Measurements from ENCODE around the gene ETV5. TPM values are rescaled to one million over a fixed set of nuclear protein-coding genes. Genes with fewer than 3 reads are reported as not detected.

Gene ETV5
- polyA plus RNA-seq, 3 donors = 0.07 to 1.2 (median 0.88) TPM

DNA sequence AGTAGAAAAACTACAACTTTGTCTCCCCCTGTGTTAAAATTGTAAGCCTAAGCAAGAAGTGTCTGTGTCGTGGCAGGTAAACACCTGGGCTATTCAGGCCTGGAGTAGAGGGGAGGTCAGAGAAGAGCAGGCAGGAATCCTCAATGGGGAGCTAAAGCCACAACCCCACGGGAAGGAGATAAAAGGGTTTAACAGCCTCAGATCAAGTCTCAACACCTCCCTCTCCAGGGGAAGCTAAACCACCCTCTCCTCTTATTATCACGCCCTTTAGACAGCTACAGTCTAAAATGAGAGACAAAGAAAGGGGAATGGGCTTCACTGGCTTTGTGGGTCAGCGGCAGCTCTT, 11.6 kb downstream of the ETV5 start:
- TF ChIP-seq, protein P1, sequence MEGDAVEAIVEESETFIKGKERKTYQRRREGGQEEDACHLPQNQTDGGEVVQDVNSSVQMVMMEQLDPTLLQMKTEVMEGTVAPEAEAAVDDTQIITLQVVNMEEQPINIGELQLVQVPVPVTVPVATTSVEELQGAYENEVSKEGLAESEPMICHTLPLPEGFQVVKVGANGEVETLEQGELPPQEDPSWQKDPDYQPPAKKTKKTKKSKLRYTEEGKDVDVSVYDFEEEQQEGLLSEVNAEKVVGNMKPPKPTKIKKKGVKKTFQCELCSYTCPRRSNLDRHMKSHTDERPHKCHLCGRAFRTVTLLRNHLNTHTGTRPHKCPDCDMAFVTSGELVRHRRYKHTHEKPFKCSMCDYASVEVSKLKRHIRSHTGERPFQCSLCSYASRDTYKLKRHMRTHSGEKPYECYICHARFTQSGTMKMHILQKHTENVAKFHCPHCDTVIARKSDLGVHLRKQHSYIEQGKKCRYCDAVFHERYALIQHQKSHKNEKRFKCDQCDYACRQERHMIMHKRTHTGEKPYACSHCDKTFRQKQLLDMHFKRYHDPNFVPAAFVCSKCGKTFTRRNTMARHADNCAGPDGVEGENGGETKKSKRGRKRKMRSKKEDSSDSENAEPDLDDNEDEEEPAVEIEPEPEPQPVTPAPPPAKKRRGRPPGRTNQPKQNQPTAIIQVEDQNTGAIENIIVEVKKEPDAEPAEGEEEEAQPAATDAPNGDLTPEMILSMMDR (IDR thresholded peaks at IDR 0.05) = no peak
- Histone ChIP-seq H3K4me1 (ENCODE audit: control insufficient read depth in 1 of 2, insufficient read depth in 2 of 2, low read length in 2 of 2) (peaks cover 54 to 55% of the 10 kb centered on the region in 2 donors), H3K4me2 (replicated peaks; ENCODE audit: extremely low read depth, low read length, poor library complexity, severe bottlenecking) (peak overlapping the region; percentile 51), H3K79me2 (ENCODE audit: insufficient read depth, low read length) (no peaks in the 10 kb centered on the region), H3K9me3 (replicated peaks in 1 of 2; ENCODE audit: control insufficient read depth in 1 of 2, insufficient read depth in 1 of 2, low read length in 2 of 2) (no peaks in the 10 kb centered on the region), H3K9ac (ENCODE audit: insufficient read depth, low read length, poor library complexity, severe bottlenecking) (no peak overlapping the region), H2AFZ (ENCODE audit: insufficient read depth, low read depth, low read length, poor library complexity, severe bottlenecking) (no peak overlapping the region), H3K27ac (ENCODE audit: low read depth in 1 of 2, low read length in 2 of 2) (no peak overlapping the region), H3K4me3 (replicated peaks in 1 of 3; ENCODE audit: low read depth in 2 of 3, low read length in 3 of 3) (no peak overlapping the region), H4K20me1 (ENCODE audit: insufficient read depth, low read length) (no peaks in the 10 kb centered on the region), H3K27me3 (ENCODE audit: control insufficient read depth in 2 of 2, insufficient read depth in 2 of 2, low read length in 2 of 2) (peaks cover 10 to 27% of the 10 kb centered on the region in 2 donors), H3K36me3 (replicated peaks in 1 of 2; ENCODE audit: control insufficient read depth in 1 of 2, insufficient read depth in 2 of 2, low read length in 2 of 2) (no peaks in the 10 kb centered on the region)
- Mint-ChIP-seq H3K4me3 (peak overlapping the region in 1 of 2 donors; percentile 91), H3K4me1 (peaks cover 53% of the 10 kb centered on the region), H3K27me3 (ENCODE audit: low read depth in 3 of 3) (peaks cover 24 to 32% (median 25%) of the 10 kb centered on the region in 3 donors), H3K27ac (peak overlapping the region in 2 of 7 donors; percentile 19 to 63), H3K36me3 (peaks cover 0 to 1% of the 10 kb centered on the region in 2 donors), H3K9me3 (peaks cover 0 to 3% (median 0%) of the 10 kb centered on the region in 7 donors)
- 50% methylated on average over 1 of the region's 4 CpGs for WGBS (ENCODE audit: insufficient coverage)
- DNase-seq = no peak
- intact Hi-C loops (cut with micrococcal nuclease) = no loop called here

DNA sequence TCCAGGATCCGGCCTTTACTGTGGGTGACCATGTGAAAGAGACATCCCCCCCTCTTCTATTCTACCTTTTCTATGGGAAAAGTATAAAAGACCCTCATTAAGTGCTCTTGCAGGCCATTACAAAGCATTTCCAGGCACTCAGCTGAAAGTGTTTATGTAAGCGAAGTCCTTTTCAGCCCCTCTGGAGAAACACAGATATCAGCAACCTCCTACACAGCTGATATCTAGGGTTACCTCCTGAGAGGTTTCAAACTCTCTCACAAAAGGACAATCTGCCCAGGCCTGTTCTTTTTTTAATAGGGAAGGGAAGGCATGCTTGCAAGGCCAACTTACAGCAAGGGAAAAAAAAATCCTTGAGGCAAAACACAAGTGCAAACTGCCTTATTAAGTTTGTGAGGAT, 12.6 kb downstream of the ETV5 start:
- peaks cover 53% of the 10 kb centered on the region for H3K4me1 Mint-ChIP-seq
- peak overlapping the region in 4 of 7 donors; percentile 96 to 98 (median 96) for H3K27ac Mint-ChIP-seq
- Histone ChIP-seq H2AFZ (ENCODE audit: insufficient read depth, low read depth, low read length, poor library complexity, severe bottlenecking) (no peak overlapping the region), H3K27me3 (ENCODE audit: control insufficient read depth in 2 of 2, insufficient read depth in 2 of 2, low read length in 2 of 2) (peaks cover 10 to 27% of the 10 kb centered on the region in 2 donors), H3K4me3 (replicated peaks in 1 of 3; ENCODE audit: low read depth in 2 of 3, low read length in 3 of 3) (peak overlapping the region in 1 of 3 experiments; percentile 70), H3K9me3 (replicated peaks in 1 of 2; ENCODE audit: control insufficient read depth in 1 of 2, insufficient read depth in 1 of 2, low read length in 2 of 2) (no peaks in the 10 kb centered on the region), H3K79me2 (ENCODE audit: insufficient read depth, low read length) (no peaks in the 10 kb centered on the region), H3K27ac (ENCODE audit: low read depth in 1 of 2, low read length in 2 of 2) (peak overlapping the region in 1 of 2 donors; percentile 78), H3K9ac (ENCODE audit: insufficient read depth, low read length, poor library complexity, severe bottlenecking) (no peak overlapping the region), H4K20me1 (ENCODE audit: insufficient read depth, low read length) (no peaks in the 10 kb centered on the region), H3K36me3 (replicated peaks in 1 of 2; ENCODE audit: control insufficient read depth in 1 of 2, insufficient read depth in 2 of 2, low read length in 2 of 2) (no peaks in the 10 kb centered on the region), H3K4me2 (replicated peaks; ENCODE audit: extremely low read depth, low read length, poor library complexity, severe bottlenecking) (peak overlapping the region; percentile 72), H3K4me1 (ENCODE audit: control insufficient read depth in 1 of 2, insufficient read depth in 2 of 2, low read length in 2 of 2) (peaks cover 54 to 55% of the 10 kb centered on the region in 2 donors)
- TF ChIP-seq, protein P1 (IDR thresholded peaks at IDR 0.05) = no peak
- H3K9me3 Mint-ChIP-seq = peaks cover 0 to 3% (median 0%) of the 10 kb centered on the region in 7 donors
- DNase-seq = no peak
- intact Hi-C loops (cut with micrococcal nuclease) = no loop called here
- peak overlapping the region in 1 of 2 donors; percentile 15 for H3K4me3 Mint-ChIP-seq
- peaks cover 0 to 1% of the 10 kb centered on the region in 2 donors for H3K36me3 Mint-ChIP-seq
- peaks cover 24 to 32% (median 25%) of the 10 kb centered on the region in 3 donors for H3K27me3 Mint-ChIP-seq (ENCODE audit: low read depth in 3 of 3)
- WGBS (ENCODE audit: insufficient coverage) = no CpG with 5 or more reads among the region's 2 CpGs

Measured in CD14-positive monocyte (primary cell).